Measurements from ENCODE around the gene TMED10.

The TMED10 gene

GRCh38 chr14:75191100-75191499 lies 14.7 kb upstream of the TMED10 start:
- Histone ChIP-seq H3K27me3 (ENCODE audit: insufficient read depth, low read depth) (no peaks in the 10 kb centered on the region), H3K36me3 (ENCODE audit: insufficient read depth) (no peaks in the 10 kb centered on the region), H3K4me1 (ENCODE audit: low read depth, poor library complexity, severe bottlenecking) (peaks cover 8% of the 10 kb centered on the region), H3K79me2 (ENCODE audit: insufficient read depth, low read depth) (no peaks in the 10 kb centered on the region), H3K9ac (no peak overlapping the region), H4K20me1 (ENCODE audit: insufficient read depth) (no peaks in the 10 kb centered on the region), H2AFZ (ENCODE audit: low read depth) (no peak overlapping the region), H3K27ac (no peak overlapping the region), H3K4me3 (IDR thresholded peaks at IDR 0.05; ENCODE audit: insufficient read depth, low read depth, low read length) (no peak overlapping the region), H3K4me2 (no peak overlapping the region)
- no peak for TF ChIP-seq CTCF (conservative IDR thresholded peaks at IDR 0.05; ENCODE audit: low read depth, low read length)

- Histone ChIP-seq H3K79me2 (ENCODE audit: insufficient read depth, low read depth) (no peaks in the 10 kb centered on the region), H3K27ac (no peak overlapping the region), H4K20me1 (ENCODE audit: insufficient read depth) (no peaks in the 10 kb centered on the region), H3K27me3 (ENCODE audit: insufficient read depth, low read depth) (no peaks in the 10 kb centered on the region), H3K4me2 (no peak overlapping the region), H3K4me1 (ENCODE audit: low read depth, poor library complexity, severe bottlenecking) (peaks cover 8% of the 10 kb centered on the region), H3K4me3 (IDR thresholded peaks at IDR 0.05; ENCODE audit: insufficient read depth, low read depth, low read length) (no peak overlapping the region), H3K36me3 (ENCODE audit: insufficient read depth) (no peaks in the 10 kb centered on the region), H3K9ac (no peak overlapping the region), H2AFZ (ENCODE audit: low read depth) (no peak overlapping the region)
- TF ChIP-seq CTCF (conservative IDR thresholded peaks at IDR 0.05; ENCODE audit: low read depth, low read length) = no peak
Measured at GRCh38 chr14:75190023-75190422, 13.6 kb upstream of the TMED10 start.

GRCh38 chr14:75188520-75189268 lies 12.3 kb upstream of the TMED10 start:
- Histone ChIP-seq H2AFZ (ENCODE audit: low read depth) (no peak overlapping the region), H3K9ac (no peak overlapping the region), H3K79me2 (ENCODE audit: insufficient read depth, low read depth) (no peaks in the 10 kb centered on the region), H3K4me1 (ENCODE audit: low read depth, poor library complexity, severe bottlenecking) (peaks cover 8% of the 10 kb centered on the region), H3K4me3 (IDR thresholded peaks at IDR 0.05; ENCODE audit: insufficient read depth, low read depth, low read length) (no peak overlapping the region), H3K4me2 (no peak overlapping the region), H3K27ac (no peak overlapping the region), H4K20me1 (ENCODE audit: insufficient read depth) (no peaks in the 10 kb centered on the region), H3K27me3 (ENCODE audit: insufficient read depth, low read depth) (no peaks in the 10 kb centered on the region), H3K36me3 (ENCODE audit: insufficient read depth) (no peaks in the 10 kb centered on the region)
- TF ChIP-seq CTCF (conservative IDR thresholded peaks at IDR 0.05; ENCODE audit: low read depth, low read length) = no peak

- H3K36me3 ChIP-seq (ENCODE audit: insufficient read depth) = no peaks in the 10 kb centered on the region
- no peak overlapping the region for H3K4me2 ChIP-seq
- TF ChIP-seq CTCF (conservative IDR thresholded peaks at IDR 0.05; ENCODE audit: low read depth, low read length) = no peak
- no peaks in the 10 kb centered on the region for H3K79me2 ChIP-seq (ENCODE audit: insufficient read depth, low read depth)
- no peaks in the 10 kb centered on the region for H3K27me3 ChIP-seq (ENCODE audit: insufficient read depth, low read depth)
- H3K27ac ChIP-seq = no peak overlapping the region
- no peak overlapping the region for H3K4me3 ChIP-seq (IDR thresholded peaks at IDR 0.05; ENCODE audit: insufficient read depth, low read depth, low read length)
- H3K9ac ChIP-seq = no peak overlapping the region
- H4K20me1 ChIP-seq (ENCODE audit: insufficient read depth) = no peaks in the 10 kb centered on the region
- no peak overlapping the region for H2AFZ ChIP-seq (ENCODE audit: low read depth)
- H3K4me1 ChIP-seq (ENCODE audit: low read depth, poor library complexity, severe bottlenecking) = peaks cover 8% of the 10 kb centered on the region
Measured at GRCh38 chr14:75188086-75188485, 11.7 kb upstream of the TMED10 start.
